SK-N-SH (cell line): ENCODE data around the gene DHRSX.

Experiments used
- CTCF ChIP-seq: fragments of 200-600 bp; sonication (generic); IDR thresholded peaks from 2 replicates; pipeline ENCODE4 v1.6.1; 2017; ENCODE audit warnings: antibody characterized with exemption, mild to moderate bottlenecking, moderate library complexity
- EP300 ChIP-seq, 2 experiments: IDR thresholded peaks; 2 replicates each; pipeline versions ENCODE4 v1.4.0 to v1.6.1; 2012; ENCODE audit warnings: borderline replicate concordance in 1 of 2, low read depth in 1 of 2, low read length in 1 of 2
- FOSL2 ChIP-seq: IDR thresholded peaks from 2 replicates; pipeline ENCODE4 v1.4.0; 2012; ENCODE audit warnings: low read depth, mild to moderate bottlenecking, moderate library complexity, borderline replicate concordance
- JUND ChIP-seq: IDR thresholded peaks from 2 replicates; pipeline ENCODE4 v1.4.0; 2012
- MAX ChIP-seq: IDR thresholded peaks from 2 replicates; pipeline ENCODE4 v1.4.0; 2012; ENCODE audit warnings: low read depth
- MXI1 ChIP-seq: IDR thresholded peaks from 2 replicates; pipeline ENCODE4 v1.6.1; 2012; ENCODE audit warnings: mild to moderate bottlenecking, low read depth, low read length, improper control_type of control experiment
- NFIC ChIP-seq: IDR thresholded peaks from 2 replicates; pipeline ENCODE4 v1.4.0; 2012; ENCODE audit warnings: borderline replicate concordance
- POLR2AphosphoS5 ChIP-seq: IDR thresholded peaks from 2 replicates; pipeline ENCODE4 v1.6.1; 2012; ENCODE audit warnings: low read depth, low read length
- SMC3 ChIP-seq: IDR thresholded peaks from 2 replicates; pipeline ENCODE4 v1.6.1; 2012; ENCODE audit warnings: low read depth, low read length, improper control_type of control experiment
- TAF1 ChIP-seq: IDR thresholded peaks from 2 replicates; pipeline ENCODE4 v1.6.1; 2012; ENCODE audit warnings: low read depth, mild to moderate bottlenecking, low read length, moderate library complexity, borderline replicate concordance
- YY1 ChIP-seq: IDR thresholded peaks from 2 replicates; pipeline ENCODE4 v1.4.0; 2012; ENCODE audit warnings: low read depth, mild to moderate bottlenecking

- TF ChIP-seq MAX, result no peak
- no peak for TF ChIP-seq EP300 (IDR thresholded peaks at IDR 0.05; ENCODE audit: borderline replicate concordance in 1 of 2, low read depth in 1 of 2, low read length in 1 of 2)
- TF ChIP-seq CTCF, result no peak
- TF ChIP-seq MXI1, result no peak
- TF ChIP-seq SMC3, result no peak
- TF ChIP-seq TAF1, result no peak
- TF ChIP-seq POLR2AphosphoS5, result no peak
- TF ChIP-seq NFIC, result no peak
- TF ChIP-seq YY1, result no peak
- no peak for TF ChIP-seq JUND
- TF ChIP-seq FOSL2, result no peak
These were observed 36.7 kb downstream of the DHRSX start for GRCh38 chrX:2463973-2464676.
